Common myeloid progenitor, CD34-positive (primary cell): ENCODE data around the gene RABAC1.

Experiments
- CTCF ChIA-PET: fragments of 350-600 bp; sonication (Branson Sonifier 250); formaldehyde crosslinking; loops from one replicate; lab custom pipeline; 2021; ENCODE audit warnings: antibody characterized with exemption; lab: Charles Lee
- POLR2A ChIA-PET: fragments of 350-600 bp; sonication (Branson Sonifier 250); formaldehyde crosslinking; loops from one replicate; lab custom pipeline; 2021; ENCODE audit warnings: antibody characterized with exemption; lab: Charles Lee
- DNase-seq, 3 donors: peaks; one replicate each; pipeline versions ENCODE4 v3.0.0 to v3.0.0-alpha.2; 2013
- H3K27ac ChIP-seq, 2 experiments: 1 replicate in 1 of 2; 2 replicates in 1 of 2; pipeline ENCODE4 v1.7.0; 2013; ENCODE audit warnings: inconsistent platforms in 2 of 2, low read length in 2 of 2, mild to moderate bottlenecking in 2 of 2, low read depth in 1 of 2, moderate library complexity in 1 of 2; ENCODE audit not compliant: severe bottlenecking in 2 of 2, insufficient read depth in 1 of 2, poor library complexity in 1 of 2
- H3K27me3 ChIP-seq, 5 experiments: replicated peaks in 2 of 5; 1 replicate in 3 of 5; 2 replicates in 2 of 5; pipeline versions ENCODE4 v1.6.1 to v1.7.0; 2013; ENCODE audit warnings: low read length in 4 of 5, mild to moderate bottlenecking in 2 of 5, moderate library complexity in 2 of 5, inconsistent platforms in 1 of 5; ENCODE audit not compliant: insufficient read depth in 5 of 5, control insufficient read depth in 4 of 5
- H3K36me3 ChIP-seq, 4 experiments: 1 replicate in 2 of 4; 2 replicates in 2 of 4; pipeline versions ENCODE4 v1.6.1 to v1.7.0; 2013; ENCODE audit warnings: low read length in 3 of 4, control low read depth in 1 of 4, mild to moderate bottlenecking in 1 of 4; ENCODE audit not compliant: control insufficient read depth in 4 of 4, insufficient read depth in 4 of 4
- H3K4me1 ChIP-seq, 4 experiments: 1 replicate in 3 of 4; 2 replicates in 1 of 4; pipeline versions ENCODE4 v1.6.1 to v1.7.1; 2013; ENCODE audit warnings: low read length in 3 of 4, mild to moderate bottlenecking in 3 of 4, control low read depth in 1 of 4, inconsistent platforms in 1 of 4, moderate library complexity in 1 of 4; ENCODE audit not compliant: control insufficient read depth in 4 of 4, insufficient read depth in 4 of 4; ENCODE audit errors: control extremely low read depth in 1 of 4
- H3K4me3 ChIP-seq, 7 experiments: 1 replicate in 4 of 7; 2 replicates in 3 of 7; pipeline versions ENCODE4 v1.5.1 to v1.7.0; 2013; ENCODE audit warnings: mild to moderate bottlenecking in 7 of 7, low read length in 6 of 7, moderate library complexity in 6 of 7, inconsistent platforms in 2 of 7, low read depth in 2 of 7, control low read depth in 1 of 7; ENCODE audit not compliant: insufficient read depth in 4 of 7, control insufficient read depth in 1 of 7; ENCODE audit errors: extremely low read depth in 1 of 7
- H3K9me3 ChIP-seq, 5 experiments: 1 replicate in 4 of 5; 2 replicates in 1 of 5; pipeline versions ENCODE4 v1.6.1 to v1.7.1; 2013; ENCODE audit warnings: low read length in 4 of 5, mild to moderate bottlenecking in 2 of 5, inconsistent platforms in 1 of 5, low read depth in 1 of 5, moderate library complexity in 1 of 5; ENCODE audit not compliant: control insufficient read depth in 4 of 5, insufficient read depth in 2 of 5; ENCODE audit errors: control extremely low read depth in 1 of 5
- WGBS: methylation state at CpG from one replicate; pipeline ENCODE4 v1.1.5; 2013; ENCODE audit not compliant: insufficient coverage; 5-methylcytosine and 5-hydroxymethylcytosine counted together

RABAC1 gene

GRCh38 chr19:41925208-41926003 is 33.7 kb downstream of the RABAC1 start:
- WGBS = 89% methylated on average over 7 of the region's 7 CpGs
- no peak overlapping the region for H3K4me3 ChIP-seq
- no peaks in the 10 kb centered on the region for H3K9me3 ChIP-seq
- CTCF ChIA-PET = no interaction called here
- no peaks in the 10 kb centered on the region for H3K36me3 ChIP-seq
- DNase-seq = no peak
- POLR2A ChIA-PET = no interaction called here
- H3K4me1 ChIP-seq = peaks cover 0 to 27% (median 24%) of the 10 kb centered on the region in 4 experiments
- H3K27ac ChIP-seq = no peak overlapping the region
- H3K27me3 ChIP-seq = peaks cover 0 to 93% (median 59%) of the 10 kb centered on the region in 5 experiments

DNA sequence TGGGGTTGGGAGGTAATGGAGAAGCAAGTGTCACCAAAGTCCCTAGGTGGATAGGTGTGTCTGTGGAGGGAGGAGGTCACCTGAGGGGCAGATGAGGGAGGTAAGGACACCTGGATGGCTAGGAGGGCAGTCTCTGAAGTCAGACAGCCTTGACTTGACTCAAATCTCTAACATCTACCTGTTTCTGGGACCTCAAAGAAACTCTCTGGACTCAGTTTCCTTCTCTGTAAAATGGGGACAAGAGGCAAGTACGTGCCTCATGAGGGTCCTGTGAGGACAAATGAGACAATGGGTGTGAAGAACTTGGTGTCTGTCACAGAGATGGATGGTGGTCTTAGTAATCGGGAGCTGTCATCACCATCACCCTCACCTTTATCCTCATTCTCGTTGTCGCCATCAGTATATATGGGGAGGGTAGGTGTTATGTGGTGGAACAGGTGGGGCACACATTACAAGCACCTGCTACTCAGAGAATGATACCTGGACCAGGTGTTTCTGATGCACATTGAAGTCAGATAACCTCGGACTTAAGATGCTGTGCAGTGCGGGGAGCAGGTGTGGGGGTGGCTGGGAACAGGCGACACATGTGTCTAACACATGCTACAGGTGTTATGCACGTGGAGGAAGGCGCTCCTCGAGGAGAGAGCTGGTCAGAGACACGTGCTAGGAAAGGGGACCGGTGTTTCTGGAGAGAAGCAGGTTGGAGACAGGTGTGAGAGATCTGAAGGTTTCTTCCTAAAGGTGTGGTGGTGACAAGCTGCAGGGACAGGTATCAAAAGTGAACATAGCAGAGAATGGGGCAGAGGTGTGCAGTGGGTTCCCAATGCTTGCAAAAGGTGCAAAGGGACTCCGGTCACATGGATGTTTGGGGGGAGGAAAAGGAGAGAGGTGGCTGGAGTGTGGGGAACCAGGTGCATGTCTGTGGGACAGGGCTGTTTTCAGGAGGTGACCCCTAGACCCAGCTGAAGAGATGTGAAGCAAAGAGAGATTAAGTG is 34.7 kb downstream of the RABAC1 start:
- CTCF ChIA-PET = no interaction called here
- H3K27ac ChIP-seq = no peak overlapping the region
- peaks cover 0 to 92% (median 55%) of the 10 kb centered on the region in 5 experiments for H3K27me3 ChIP-seq
- no peaks in the 10 kb centered on the region for H3K36me3 ChIP-seq
- H3K9me3 ChIP-seq = no peaks in the 10 kb centered on the region
- H3K4me3 ChIP-seq = no peak overlapping the region
- POLR2A ChIA-PET = no interaction called here
- H3K4me1 ChIP-seq = peaks cover 0 to 25% (median 21%) of the 10 kb centered on the region in 4 experiments
- WGBS = 63% methylated on average over 10 of the region's 13 CpGs
- DNase-seq = no peak

DNA sequence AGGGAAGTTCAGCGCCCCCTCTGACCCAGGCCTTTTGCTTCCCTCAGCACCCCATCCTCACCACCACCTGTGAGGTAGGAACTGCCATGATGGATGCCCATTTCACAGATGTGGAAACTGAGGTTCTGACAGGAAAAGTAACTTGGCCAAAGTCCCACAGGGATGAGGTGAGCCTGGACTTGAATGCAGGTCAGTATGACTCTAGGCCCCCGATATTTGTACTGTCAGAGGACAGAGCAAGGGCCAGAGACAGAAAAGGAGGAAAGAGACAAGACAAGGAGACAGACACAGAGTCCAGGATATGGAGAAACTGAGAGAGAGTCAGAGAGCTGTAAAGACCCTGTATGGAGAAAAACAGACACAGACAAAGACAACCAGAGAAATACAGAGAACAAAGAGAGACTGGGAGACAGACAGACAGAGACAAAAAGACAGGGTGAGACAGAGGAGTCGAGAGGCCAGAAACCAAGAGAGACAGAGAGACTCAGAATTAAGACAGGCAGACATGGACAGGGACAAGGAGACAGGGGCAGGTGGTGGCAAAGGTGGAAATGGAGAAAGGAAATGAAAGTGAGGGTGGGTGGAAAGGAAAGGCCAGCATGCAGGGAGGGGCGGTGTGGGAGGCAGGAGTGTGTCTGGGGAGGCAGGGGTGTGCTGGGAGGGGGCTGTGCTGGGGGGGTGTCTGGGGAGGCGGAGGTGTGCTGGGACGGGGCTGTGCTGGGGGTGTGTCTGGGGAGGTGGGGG is 35.9 kb downstream of the RABAC1 start:
- Histone ChIP-seq H3K27me3 (peaks cover 0 to 83% (median 51%) of the 10 kb centered on the region in 5 experiments), H3K4me3 (no peak overlapping the region), H3K4me1 (peaks cover 0 to 16% (median 11%) of the 10 kb centered on the region in 4 experiments), H3K27ac (no peak overlapping the region), H3K9me3 (no peaks in the 10 kb centered on the region), H3K36me3 (no peaks in the 10 kb centered on the region)
- CTCF ChIA-PET = no interaction called here
- POLR2A ChIA-PET = no interaction called here
- no peak for DNase-seq
- 82% methylated on average over 3 of the region's 6 CpGs for WGBS

GRCh38 chr19:41922585-41922984 is 36.5 kb downstream of the RABAC1 start:
- Histone ChIP-seq H3K4me1 (peaks cover 0 to 13% (median 8%) of the 10 kb centered on the region in 4 experiments), H3K27me3 (peaks cover 0 to 85% (median 53%) of the 10 kb centered on the region in 5 experiments), H3K9me3 (no peaks in the 10 kb centered on the region), H3K27ac (no peak overlapping the region), H3K4me3 (no peak overlapping the region), H3K36me3 (no peaks in the 10 kb centered on the region)
- ChIA-PET POLR2A (no interaction called here), CTCF (interaction anchor here (1.9 to 2.0 kb wide), 2 partner anchors 11 to 21 kb away, joined by 6 to 8 read pairs; no protein-coding TSS in a partner anchor)
- no peak for DNase-seq
- WGBS = 28% methylated on average over 13 of the region's 18 CpGs

DNA sequence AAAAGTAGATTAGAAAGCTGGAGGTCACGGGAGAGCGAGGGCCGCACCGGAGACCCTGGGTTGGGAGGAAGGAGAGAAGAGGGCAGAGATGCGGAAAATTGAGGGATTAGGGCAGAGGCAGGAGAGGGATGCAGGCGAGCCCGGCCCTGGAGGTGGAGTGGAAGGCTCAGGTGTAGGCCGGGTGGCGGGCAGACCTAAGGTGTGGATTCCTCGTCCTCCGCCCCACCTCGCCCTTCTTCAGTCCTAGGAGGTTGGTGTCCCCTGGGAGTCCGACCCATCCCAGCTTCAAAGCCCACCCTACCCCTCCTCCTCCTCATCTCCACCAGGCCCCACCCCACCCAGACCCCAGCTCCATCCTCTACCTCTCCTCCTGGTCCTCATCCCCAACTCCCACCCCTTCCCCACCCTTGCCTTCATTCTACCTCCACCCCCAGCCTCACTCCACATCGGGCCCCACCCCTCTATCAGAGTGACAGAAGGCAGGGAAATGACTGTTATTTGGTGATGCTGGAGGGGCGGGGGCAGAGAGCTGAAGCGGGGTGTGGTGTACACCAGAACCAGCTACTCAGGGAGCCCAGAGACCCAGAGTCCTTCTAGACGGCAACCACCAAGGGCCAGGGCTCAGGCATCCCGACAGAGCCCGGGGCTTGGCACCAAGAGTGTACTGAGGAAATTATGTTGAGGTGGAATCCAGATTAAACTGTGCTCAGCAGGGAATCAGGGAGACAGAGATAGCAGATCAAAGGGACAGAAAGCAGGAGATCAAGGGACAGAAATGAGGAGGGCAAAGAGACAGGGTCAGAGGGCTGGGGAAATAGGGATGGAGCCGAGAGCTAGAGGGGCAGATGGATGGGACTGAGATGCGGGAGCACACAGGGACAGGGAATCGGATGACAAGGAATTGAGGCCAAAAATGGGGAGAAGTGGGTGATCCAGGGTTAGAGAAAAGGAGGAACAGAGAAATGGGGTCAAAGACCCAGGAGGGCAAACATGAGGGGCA is 37.2 kb downstream of the RABAC1 start:
- H3K4me3 ChIP-seq = peak overlapping the region in 1 of 7 experiments; percentile 49
- ChIA-PET POLR2A (interaction anchor here (0.6 kb wide), 1 partner anchor 58 kb away, joined by 3 read pairs; no protein-coding TSS in a partner anchor), CTCF (interaction anchor here (0.8 to 2.0 kb wide), 3 partner anchors 10 to 48 kb away, joined by 3 to 8 read pairs (median 6); no protein-coding TSS in a partner anchor)
- peaks cover 0 to 85% (median 48%) of the 10 kb centered on the region in 5 experiments for H3K27me3 ChIP-seq
- H3K27ac ChIP-seq = no peak overlapping the region
- H3K4me1 ChIP-seq = peaks cover 0 to 12% (median 8%) of the 10 kb centered on the region in 4 experiments
- H3K36me3 ChIP-seq = no peaks in the 10 kb centered on the region
- no peaks in the 10 kb centered on the region for H3K9me3 ChIP-seq
- DNase-seq = no peak
- 19% methylated on average over 16 of the region's 22 CpGs for WGBS
